PFSK-1 (cell line): ENCODE measurements around the gene SLC26A2.

Experiments used
- FOXP2 ChIP-seq: optimal IDR thresholded peaks from 2 replicates; pipeline ENCODE3; 2011; ENCODE audit warnings: borderline replicate concordance, control low read depth, inconsistent platforms; ENCODE audit not compliant: insufficient read depth; ENCODE audit errors: extremely low read length, extremely low read depth
- POLR2AphosphoS5 ChIP-seq: IDR thresholded peaks from 2 replicates; pipeline ENCODE4 v1.6.1; 2012; ENCODE audit warnings: low read depth, mild to moderate bottlenecking, control low read depth, low read length, moderate library complexity
- SIN3A ChIP-seq: IDR thresholded peaks from 2 replicates; pipeline ENCODE4 v1.6.1; 2012; ENCODE audit warnings: mild to moderate bottlenecking, low read length, moderate library complexity, borderline replicate concordance; ENCODE audit not compliant: insufficient read depth
- TAF1 ChIP-seq: IDR thresholded peaks from 2 replicates; pipeline ENCODE4 v1.6.1; 2012; ENCODE audit warnings: low read length, control low read depth, borderline replicate concordance; ENCODE audit not compliant: insufficient read depth
- TF ChIP-seq, protein P1 (sequence below), 2 experiments: IDR thresholded peaks; 2 replicates each; pipeline versions ENCODE4 v1.6.1 to v1.8.0; 2011 to 2012; ENCODE audit warnings: low read depth in 2 of 2, low read length in 2 of 2, control low read depth in 1 of 2, inconsistent platforms in 1 of 2, mild to moderate bottlenecking in 1 of 2, moderate library complexity in 1 of 2; ENCODE audit not compliant: insufficient read depth in 1 of 2

Gene SLC26A2

DNA sequence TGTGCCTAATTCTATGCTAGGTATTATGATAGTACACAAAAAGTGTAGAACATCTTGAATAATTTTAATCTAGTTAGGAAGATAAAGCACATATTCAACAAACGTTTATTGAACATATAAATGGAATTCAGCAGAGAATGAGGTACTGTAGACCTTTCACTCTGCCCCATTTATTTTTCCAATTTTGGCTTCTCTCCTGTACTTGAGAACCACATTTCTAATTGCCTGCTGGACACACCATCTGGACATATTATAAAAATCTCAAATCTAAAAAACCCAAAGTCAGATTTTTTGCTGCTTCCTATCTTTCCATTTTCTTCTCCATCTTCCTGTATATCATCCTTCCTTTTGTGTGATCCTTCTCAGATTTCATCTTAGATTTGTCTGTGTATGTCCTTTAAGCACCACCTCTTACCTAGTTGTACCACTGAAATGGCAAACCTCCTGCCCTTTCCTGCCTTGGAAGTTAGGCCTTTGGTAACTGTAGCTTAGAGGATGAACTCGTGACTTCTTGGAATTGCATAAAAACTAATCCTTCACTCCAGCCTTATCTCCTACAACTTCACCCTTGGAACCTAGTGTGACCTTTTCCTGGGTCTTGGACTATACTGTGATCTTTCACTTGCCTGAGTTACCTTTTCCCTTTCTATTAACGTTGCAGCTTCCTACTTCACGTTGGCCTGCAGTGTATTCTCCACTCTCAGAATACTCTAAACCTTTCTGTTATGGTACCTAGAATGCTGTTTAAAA lies 8.8 kb downstream of the SLC26A2 start:
- TF ChIP-seq TAF1: no peak
- TF ChIP-seq, protein P1, sequence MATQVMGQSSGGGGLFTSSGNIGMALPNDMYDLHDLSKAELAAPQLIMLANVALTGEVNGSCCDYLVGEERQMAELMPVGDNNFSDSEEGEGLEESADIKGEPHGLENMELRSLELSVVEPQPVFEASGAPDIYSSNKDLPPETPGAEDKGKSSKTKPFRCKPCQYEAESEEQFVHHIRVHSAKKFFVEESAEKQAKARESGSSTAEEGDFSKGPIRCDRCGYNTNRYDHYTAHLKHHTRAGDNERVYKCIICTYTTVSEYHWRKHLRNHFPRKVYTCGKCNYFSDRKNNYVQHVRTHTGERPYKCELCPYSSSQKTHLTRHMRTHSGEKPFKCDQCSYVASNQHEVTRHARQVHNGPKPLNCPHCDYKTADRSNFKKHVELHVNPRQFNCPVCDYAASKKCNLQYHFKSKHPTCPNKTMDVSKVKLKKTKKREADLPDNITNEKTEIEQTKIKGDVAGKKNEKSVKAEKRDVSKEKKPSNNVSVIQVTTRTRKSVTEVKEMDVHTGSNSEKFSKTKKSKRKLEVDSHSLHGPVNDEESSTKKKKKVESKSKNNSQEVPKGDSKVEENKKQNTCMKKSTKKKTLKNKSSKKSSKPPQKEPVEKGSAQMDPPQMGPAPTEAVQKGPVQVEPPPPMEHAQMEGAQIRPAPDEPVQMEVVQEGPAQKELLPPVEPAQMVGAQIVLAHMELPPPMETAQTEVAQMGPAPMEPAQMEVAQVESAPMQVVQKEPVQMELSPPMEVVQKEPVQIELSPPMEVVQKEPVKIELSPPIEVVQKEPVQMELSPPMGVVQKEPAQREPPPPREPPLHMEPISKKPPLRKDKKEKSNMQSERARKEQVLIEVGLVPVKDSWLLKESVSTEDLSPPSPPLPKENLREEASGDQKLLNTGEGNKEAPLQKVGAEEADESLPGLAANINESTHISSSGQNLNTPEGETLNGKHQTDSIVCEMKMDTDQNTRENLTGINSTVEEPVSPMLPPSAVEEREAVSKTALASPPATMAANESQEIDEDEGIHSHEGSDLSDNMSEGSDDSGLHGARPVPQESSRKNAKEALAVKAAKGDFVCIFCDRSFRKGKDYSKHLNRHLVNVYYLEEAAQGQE (IDR thresholded peaks at IDR 0.05; ENCODE audit: insufficient read depth in 1 of 2, low read depth in 2 of 2, low read length in 2 of 2): no peak
- no peak for TF ChIP-seq SIN3A
- no peak for TF ChIP-seq FOXP2
- no peak for TF ChIP-seq POLR2AphosphoS5

GRCh38 chr5:149975409-149975808 lies 14.9 kb downstream of the SLC26A2 start:
- no peak for TF ChIP-seq FOXP2

GRCh38 chr5:149979896-149980295 lies 19.3 kb downstream of the SLC26A2 start:
- TF ChIP-seq TAF1 (no peak), FOXP2 (no peak)
- TF ChIP-seq, protein P1 (IDR thresholded peaks at IDR 0.05; ENCODE audit: insufficient read depth in 1 of 2, low read depth in 2 of 2, low read length in 2 of 2): no peak

DNA sequence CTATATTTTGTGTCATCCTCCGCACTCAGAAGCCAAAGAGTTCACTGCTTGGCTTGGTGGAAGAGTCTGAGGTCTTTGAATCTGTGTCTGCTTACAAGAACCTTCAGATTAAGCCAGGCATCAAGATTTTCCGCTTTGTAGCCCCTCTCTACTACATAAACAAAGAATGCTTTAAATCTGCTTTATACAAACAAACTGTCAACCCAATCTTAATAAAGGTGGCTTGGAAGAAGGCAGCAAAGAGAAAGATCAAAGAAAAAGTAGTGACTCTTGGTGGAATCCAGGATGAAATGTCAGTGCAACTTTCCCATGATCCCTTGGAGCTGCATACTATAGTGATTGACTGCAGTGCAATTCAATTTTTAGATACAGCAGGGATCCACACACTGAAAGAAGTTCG lies 20.6 kb downstream of the SLC26A2 start:
- TF ChIP-seq, protein P1 (IDR thresholded peaks at IDR 0.05; ENCODE audit: insufficient read depth in 1 of 2, low read depth in 2 of 2, low read length in 2 of 2): no peak
- TF ChIP-seq FOXP2 (no peak), POLR2AphosphoS5 (no peak), SIN3A (no peak), TAF1 (no peak)

GRCh38 chr5:149982505-149982904 lies 21.9 kb downstream of the SLC26A2 start:
- no peak for TF ChIP-seq FOXP2
- TF ChIP-seq, protein P1 (IDR thresholded peaks at IDR 0.05; ENCODE audit: insufficient read depth in 1 of 2, low read depth in 2 of 2, low read length in 2 of 2): no peak
- no peak for TF ChIP-seq SIN3A
- TF ChIP-seq TAF1: no peak
- no peak for TF ChIP-seq POLR2AphosphoS5
